NCI-H2081 (cell line): ENCODE measurements around the gene MIPOL1.

Experiments used
- DNase-seq, 2 experiments: peaks; one replicate each; lab custom pipeline; 2025; lab: John Stamatoyannopoulos, UW

Gene MIPOL1

DNA sequence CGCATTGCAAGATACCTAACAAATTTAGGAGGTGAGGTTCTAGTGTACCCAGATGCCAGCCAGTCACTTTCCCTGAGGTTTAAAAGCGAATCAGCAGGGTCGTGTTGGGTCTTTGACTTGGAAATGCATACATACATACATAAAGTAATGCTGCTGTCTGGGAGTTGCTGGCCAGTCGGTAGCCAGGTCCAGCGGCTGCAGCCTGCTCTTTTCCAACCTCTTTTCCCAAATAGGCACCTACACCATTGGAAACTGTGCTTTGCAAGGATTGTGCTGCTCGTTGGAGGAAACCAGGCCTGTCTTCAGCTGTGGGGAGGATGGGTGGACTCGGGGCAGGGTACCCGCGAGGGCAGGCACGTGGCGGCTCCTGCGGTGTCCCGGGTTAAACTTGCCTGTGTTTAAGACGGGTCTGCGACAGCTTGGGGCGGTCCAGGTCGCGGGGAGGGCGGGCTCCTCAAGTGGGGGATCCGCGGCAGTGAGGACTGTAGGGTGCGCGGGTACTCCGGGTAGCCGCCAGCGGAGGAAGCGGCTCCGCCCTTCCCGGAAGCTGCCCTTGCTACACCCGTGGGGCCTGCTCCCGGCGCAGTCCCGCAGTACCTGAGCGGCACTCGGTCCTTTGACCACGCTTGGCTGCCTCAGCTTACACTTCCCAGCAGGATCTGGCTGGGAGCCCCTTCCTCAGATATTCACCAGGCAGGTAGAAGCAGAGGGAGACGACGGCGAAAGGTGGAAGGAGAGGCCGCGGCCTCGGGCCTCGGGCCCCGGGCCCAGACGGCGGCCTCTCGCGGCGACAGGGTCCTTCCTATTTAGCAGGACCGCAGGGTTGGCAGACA is 400.4 kb downstream of the MIPOL1 start:
- DNase-seq, result peak; percentile 57 to 76

DNA sequence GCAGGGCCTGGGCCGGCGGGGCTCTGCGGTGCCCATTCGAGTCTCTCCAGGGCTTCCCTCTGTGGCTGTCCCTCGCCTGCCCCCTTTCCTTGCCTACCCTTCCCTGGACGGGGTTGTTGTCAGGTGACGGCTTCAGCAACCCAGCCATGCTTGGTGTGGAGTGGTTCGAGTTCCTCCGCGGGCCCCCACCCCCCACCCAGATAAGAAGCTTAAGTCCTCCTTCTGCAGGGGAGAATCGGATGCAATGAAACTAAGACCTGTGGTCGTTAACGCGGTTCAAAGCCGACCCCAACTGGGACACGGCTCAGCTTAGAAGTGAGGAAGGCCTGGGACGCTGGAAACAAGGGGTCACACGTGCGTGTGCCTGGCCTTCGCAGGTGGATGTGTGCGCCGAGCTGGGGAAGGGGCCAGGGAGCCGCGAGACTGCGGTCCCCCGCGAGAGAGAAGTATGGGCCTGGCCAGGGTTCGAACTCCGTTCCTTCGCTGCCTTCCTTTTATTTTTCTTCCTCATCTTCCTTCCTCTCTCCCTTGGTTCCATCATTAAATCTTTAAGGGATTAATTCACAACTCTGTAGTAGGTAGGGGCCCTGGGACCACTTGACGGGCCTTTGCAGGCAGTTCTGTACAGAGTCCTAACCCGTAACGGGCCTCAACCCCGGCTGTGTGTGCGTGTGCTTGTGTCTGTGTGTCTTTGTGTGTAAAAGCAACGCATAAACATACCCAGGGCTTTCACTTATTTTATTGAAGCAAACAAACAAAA is 401.2 kb downstream of the MIPOL1 start:
- DNase-seq, result peak; percentile 37 to 46

DNA sequence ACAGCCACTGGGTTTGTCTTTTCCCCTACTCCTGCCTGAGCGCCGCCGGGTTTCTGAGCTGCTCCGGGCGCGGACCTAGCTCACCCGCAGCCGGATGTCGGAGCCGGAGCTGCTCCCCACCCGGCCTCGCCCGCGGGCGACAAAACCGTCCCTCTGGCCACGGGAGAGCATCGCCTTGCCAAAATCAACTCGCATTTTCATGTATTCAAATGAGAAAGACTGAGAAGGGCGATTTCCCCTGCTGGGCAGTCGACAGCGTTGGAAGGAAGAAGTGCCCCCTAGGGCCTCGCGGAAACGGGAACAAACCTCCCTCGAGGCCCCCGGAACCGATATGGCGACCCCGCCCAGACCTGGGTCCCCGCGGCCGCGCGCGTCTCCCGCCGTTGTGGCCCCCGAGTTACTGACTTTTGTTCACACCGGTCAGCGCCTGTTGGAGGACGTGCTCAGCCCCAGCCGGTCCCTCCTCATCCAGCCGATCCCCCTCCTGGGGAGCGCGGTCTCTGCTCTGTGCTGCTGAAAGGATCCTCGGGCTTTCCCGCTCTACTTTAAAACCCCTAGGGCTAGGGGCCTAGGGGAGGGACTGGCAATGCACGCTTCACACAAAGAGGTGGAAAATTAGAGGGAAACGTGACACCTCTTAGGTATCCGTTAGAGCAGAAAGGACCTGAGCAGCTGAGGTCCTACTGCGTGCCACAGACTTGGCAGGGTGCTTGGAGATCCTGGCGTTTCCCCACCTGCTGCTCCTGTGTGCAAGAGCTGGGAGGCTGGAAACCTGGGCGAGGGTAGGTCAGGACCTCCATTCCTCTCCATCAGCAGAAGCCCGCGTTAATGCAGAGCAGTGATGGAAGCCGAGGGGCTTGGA is 402.0 kb downstream of the MIPOL1 start:
- peak; percentile 82 to 88 for DNase-seq

DNA sequence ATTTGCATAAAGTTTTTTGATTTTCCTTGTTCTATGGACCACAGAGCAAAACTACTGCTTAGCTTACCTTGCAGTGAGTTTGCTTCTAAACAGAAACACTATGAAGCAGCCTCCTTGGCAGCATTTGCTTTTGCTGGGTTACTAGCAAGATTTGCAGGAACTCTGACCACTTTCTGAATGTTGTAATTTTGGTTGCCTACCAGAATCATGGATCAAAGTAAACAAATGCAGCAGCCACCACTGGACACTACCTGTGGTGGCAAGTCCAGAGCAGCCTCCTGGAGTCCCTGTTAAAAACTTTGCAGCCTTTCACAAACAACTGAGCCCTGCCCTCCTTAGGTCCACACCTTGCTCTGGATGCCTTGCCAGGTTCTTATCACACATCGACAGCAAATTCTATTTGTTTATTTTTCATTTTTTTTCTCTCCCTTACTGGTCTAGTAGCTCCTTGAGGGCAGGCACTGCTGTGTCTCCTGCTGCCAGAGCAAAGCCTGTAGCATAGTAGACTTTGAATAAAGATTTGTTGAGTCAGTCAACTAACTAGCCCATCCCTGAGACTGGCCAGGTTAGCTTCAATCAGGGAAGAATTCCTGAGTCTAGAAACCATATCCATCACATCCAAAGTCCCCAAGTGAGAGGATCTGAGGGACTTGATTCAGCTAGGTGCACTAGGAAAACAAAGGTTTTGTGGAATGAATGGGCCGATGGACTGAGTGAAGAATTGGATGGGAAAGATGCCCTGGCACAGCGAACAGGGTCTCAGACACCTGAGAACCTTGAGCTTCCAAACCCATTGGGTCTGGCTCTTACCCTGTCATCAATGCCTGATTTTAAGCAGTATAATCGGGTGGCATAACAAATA is 403.4 kb downstream of the MIPOL1 start:
- DNase-seq, result no peak

- no peak for DNase-seq
Observed at GRCh38 chr14:37601865-37602264, 404.1 kb downstream of the MIPOL1 start.
